H1 (cell line): Measurements from ENCODE around the gene LARGE2.

Experiments
- CTCF ChIP-seq, 3 experiments: IDR thresholded peaks; 1 replicate in 2 of 3; 2 replicates in 1 of 3; pipeline versions ENCODE4 v1.5.1 to v1.6.1; 2011; ENCODE audit warnings: low read length in 3 of 3, mild to moderate bottlenecking in 3 of 3, inconsistent platforms in 2 of 3, low read depth in 1 of 3, moderate library complexity in 1 of 3; ENCODE audit not compliant: insufficient read depth in 1 of 3; ENCODE audit errors: control extremely low read depth in 1 of 3
- EZH2 ChIP-seq: fragments of 200-600 bp; sonication (generic); IDR thresholded peaks from 2 replicates; pipeline ENCODE4 v1.7.1; 2012; ENCODE audit warnings: low read depth, mild to moderate bottlenecking, moderate library complexity, low read length, inconsistent platforms; ENCODE audit not compliant: severe bottlenecking
- NRF1 ChIP-seq: IDR thresholded peaks from 2 replicates; pipeline ENCODE4 v1.6.1; 2011; ENCODE audit warnings: mild to moderate bottlenecking, low read depth, low read length, improper control_type of control experiment
- POLR2A ChIP-seq, 2 experiments: IDR thresholded peaks; 1 replicate in 1 of 2; 2 replicates in 1 of 2; pipeline ENCODE4 v1.6.1; 2011; ENCODE audit warnings: low read depth in 2 of 2, low read length in 2 of 2, mild to moderate bottlenecking in 2 of 2; ENCODE audit errors: control extremely low read depth in 1 of 2

- TF ChIP-seq EZH2 (no peak), CTCF (IDR thresholded peaks at IDR 0.05; ENCODE audit: control extremely low read depth in 1 of 3, insufficient read depth in 1 of 3, low read depth in 1 of 3, low read length in 3 of 3) (no peak), NRF1 (no peak), POLR2A (IDR thresholded peaks at IDR 0.05; ENCODE audit: control extremely low read depth in 1 of 2, low read depth in 2 of 2, low read length in 2 of 2) (no peak)
Measured at GRCh38 chr11:45876401-45876800, 46.1 kb upstream of the LARGE2 start.
